Left lung (tissue), 10 donors: ENCODE measurements around the gene GLTPD2. TPM values are rescaled to one million over a fixed set of nuclear protein-coding genes. Genes with fewer than 3 reads are reported as not detected.

Experiments used
- ATAC-seq: fragments of 200-7000 bp; cut with Tn5 transposase; one replicate; pipeline ENCODE4 v1.9.1; 2020; ENCODE audit warnings: moderate library complexity
- DNase-seq, 4 donors: peaks; one replicate each; pipeline ENCODE4 v3.0.0-alpha.2; 2013 to 2020
- H3K27ac ChIP-seq, 2 donors: fragments of 200-600 bp; sonication (generic) in 1 of 2; one replicate each; pipeline versions ENCODE4 v1.5.0 to v1.8.0; 2020 to 2021
- H3K27me3 ChIP-seq, 2 donors: fragments of 200-600 bp; sonication (generic) in 1 of 2; one replicate each; pipeline versions ENCODE4 v1.5.0 to v1.8.0; 2020 to 2021
- H3K36me3 ChIP-seq, 2 donors: fragments of 200-600 bp; sonication (generic) in 1 of 2; one replicate each; pipeline versions ENCODE4 v1.5.0 to v1.8.0; 2020 to 2021
- H3K4me1 ChIP-seq, 2 donors: fragments of 200-600 bp; one replicate each; pipeline ENCODE4 v1.8.0; 2021
- H3K4me3 ChIP-seq, 2 donors: fragments of 200-600 bp; sonication (generic) in 1 of 2; one replicate each; pipeline versions ENCODE4 v1.5.0 to v1.8.0; 2020 to 2021; ENCODE audit warnings: mild to moderate bottlenecking in 1 of 2
- H3K9me3 ChIP-seq, 2 donors: fragments of 200-600 bp; sonication (generic) in 1 of 2; one replicate each; pipeline versions ENCODE4 v1.5.0 to v1.8.0; 2020 to 2021
- CTCF ChIP-seq, 2 donors: fragments of 200-600 bp; sonication (generic) in 1 of 2; IDR thresholded peaks; one replicate each; pipeline versions ENCODE4 v1.5.0 to v1.8.0; 2021; ENCODE audit warnings: antibody characterized with exemption in 2 of 2
- intact Hi-C, 2 donors: fragments of 100-400 bp; cut with DNase I; formaldehyde crosslinking; loops; one replicate each; pipeline versions ENCODE4 v1.11.2 to v1.14.2; 2022
- polyA plus RNA-seq, 6 donors: library from polyadenylated mRNA; unstranded; fragments of 120-200 nt; gene quantifications; one replicate each; pipeline ENCODE4 v1.2.1, GENCODE V29; 2013; ENCODE audit not compliant: insufficient read length in 6 of 6
- total RNA-seq, 2 donors: library from RNA; stranded (reverse); fragmentation: NEBNext Ultra II Directional; extraction: Animal tissue kit (Norgen Biotek cat#: 25700); gene quantifications; one replicate each; pipeline ENCODE4 v1.2.1, GENCODE V29; 2021
- donor health status: DM: no; HTN: yes; CAD: no.
- donor health status: DM: no; HTN: no; CAD: no.

The GLTPD2 gene
- total and polyA plus RNA-seq, 8 donors = 0.59 to 1.5 (median 0.99) TPM; not detected in 2

DNA sequence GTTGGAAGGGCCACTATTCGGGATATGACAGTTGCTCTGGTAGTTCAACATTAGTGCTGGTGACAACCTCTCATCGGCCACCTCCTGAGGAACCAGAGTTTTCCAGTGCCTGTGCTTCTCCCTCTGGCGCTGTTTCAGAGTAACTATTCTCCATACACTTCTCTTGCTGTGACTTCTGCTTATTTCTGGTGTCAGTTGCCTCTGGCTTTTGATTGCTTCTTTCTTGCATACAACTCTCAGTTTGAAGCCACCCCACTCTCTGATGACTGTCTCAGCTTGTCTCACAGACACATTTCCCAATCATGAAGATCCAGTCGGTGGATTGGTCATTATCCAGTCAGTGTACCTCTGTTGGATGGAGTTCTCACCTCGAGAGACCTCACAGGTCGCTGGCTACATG, 20.5 kb upstream of the GLTPD2 start:
- no peak for TF ChIP-seq CTCF (IDR thresholded peaks at IDR 0.05)
- peaks cover 0 to 57% of the 10 kb centered on the region in 2 donors for H3K4me1 ChIP-seq
- H3K4me3 ChIP-seq = no peak overlapping the region
- ATAC-seq = peak; percentile 12
- H3K36me3 ChIP-seq = no peaks in the 10 kb centered on the region
- intact Hi-C loops = no loop called here
- H3K27me3 ChIP-seq = peaks cover 0 to 18% of the 10 kb centered on the region in 2 donors
- no peaks in the 10 kb centered on the region for H3K9me3 ChIP-seq
- peak overlapping the region in 1 of 2 donors; percentile 61 for H3K27ac ChIP-seq
- DNase-seq = no peak

GRCh38 chr17:4769628-4770027, 19.1 kb upstream of the GLTPD2 start:
- Histone ChIP-seq H3K9me3 (no peaks in the 10 kb centered on the region), H3K36me3 (no peaks in the 10 kb centered on the region), H3K27ac (peak overlapping the region in 1 of 2 donors; percentile 57), H3K4me1 (peaks cover 0 to 47% of the 10 kb centered on the region in 2 donors), H3K27me3 (peaks cover 0 to 28% of the 10 kb centered on the region in 2 donors), H3K4me3 (no peak overlapping the region)
- intact Hi-C loops = no loop called here
- ATAC-seq (no peak), DNase-seq (no peak)
- TF ChIP-seq CTCF (IDR thresholded peaks at IDR 0.05) = no peak

DNA sequence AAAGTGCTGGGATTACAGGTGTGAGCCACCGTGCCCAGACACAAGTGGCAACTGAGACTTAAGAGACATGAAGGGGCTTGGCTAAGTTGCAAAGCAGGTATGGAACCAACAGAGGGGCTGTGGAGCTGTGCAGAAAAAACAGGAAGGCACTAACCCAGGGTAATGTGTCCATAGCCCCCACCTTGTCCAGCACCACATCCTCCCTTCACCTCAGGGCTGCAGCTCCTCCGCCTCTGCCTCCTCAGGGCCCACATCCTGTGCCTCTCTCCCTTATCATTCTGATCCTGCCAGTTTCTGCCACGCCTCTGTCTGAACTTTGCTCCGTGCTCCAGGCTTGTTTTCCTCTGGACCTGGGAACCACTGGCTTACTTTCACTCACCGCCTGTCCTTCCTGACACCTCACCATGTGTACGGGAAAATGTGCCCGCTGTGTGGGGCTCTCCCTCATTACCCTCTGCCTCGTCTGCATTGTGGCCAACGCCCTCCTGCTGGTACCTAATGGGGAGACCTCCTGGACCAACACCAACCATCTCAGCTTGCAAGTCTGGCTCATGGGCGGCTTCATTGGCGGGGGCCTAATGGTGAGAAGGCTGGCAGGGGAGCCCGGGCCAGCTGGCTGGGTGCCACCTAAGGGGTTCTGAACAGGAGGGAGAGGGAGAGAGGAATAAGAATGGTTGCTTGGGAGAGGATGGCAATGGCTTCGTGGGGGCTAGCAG, 17.1 kb upstream of the GLTPD2 start, which contains the start of gene TM4SF5:
TM4SF5 (plus strand) TSS at position 368 of the 716 bp plus-strand sequence; CDS start at position 405, 37 bp downstream.
- DNase-seq (no peak), ATAC-seq (no peak)
- Histone ChIP-seq H3K27ac (no peak within 1 kb of the TSS), H3K36me3 (no peaks in the 10 kb centered on the region), H3K4me1 (peaks cover 0 to 26% of the 10 kb centered on the region in 2 donors), H3K9me3 (no peaks in the 10 kb centered on the region), H3K27me3 (peaks cover 0 to 37% of the 10 kb centered on the region in 2 donors), H3K4me3 (no peak within 1 kb of the TSS)
- intact Hi-C loops = no loop called here
- no peak for TF ChIP-seq CTCF (IDR thresholded peaks at IDR 0.05)

DNA sequence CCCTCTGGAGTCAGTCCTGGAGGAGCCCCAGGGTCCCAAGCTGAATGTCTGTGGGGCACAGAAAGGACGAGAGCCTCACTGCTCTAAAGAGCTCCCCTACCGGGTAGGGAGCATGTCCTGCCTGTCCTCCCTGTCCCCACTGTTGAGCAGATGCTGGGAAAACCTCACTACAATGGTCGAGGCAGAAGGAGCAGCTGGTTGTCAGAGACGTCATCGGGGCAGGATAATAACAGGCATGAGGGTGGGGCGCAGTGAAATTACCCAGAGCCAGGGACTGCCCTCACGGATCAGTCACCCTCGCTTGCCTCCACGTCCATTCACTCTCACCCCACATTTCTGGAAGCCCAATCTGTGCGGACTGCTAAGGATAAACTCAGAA, 16.5 kb upstream of the GLTPD2 start:
- H3K4me3 ChIP-seq = no peak overlapping the region
- DNase-seq = no peak
- peaks cover 0 to 37% of the 10 kb centered on the region in 2 donors for H3K27me3 ChIP-seq
- H3K27ac ChIP-seq = no peak overlapping the region
- H3K36me3 ChIP-seq = no peaks in the 10 kb centered on the region
- no peak for TF ChIP-seq CTCF (IDR thresholded peaks at IDR 0.05)
- intact Hi-C loops = no loop called here
- H3K4me1 ChIP-seq = peaks cover 0 to 25% of the 10 kb centered on the region in 2 donors
- H3K9me3 ChIP-seq = no peaks in the 10 kb centered on the region
- no peak for ATAC-seq

GRCh38 chr17:4777969-4778760, 10.6 kb upstream of the GLTPD2 start:
- Histone ChIP-seq H3K9me3 (no peaks in the 10 kb centered on the region), H3K4me3 (no peak overlapping the region), H3K27me3 (peaks cover 11 to 65% of the 10 kb centered on the region in 2 donors), H3K27ac (no peak overlapping the region), H3K4me1 (no peaks in the 10 kb centered on the region), H3K36me3 (no peaks in the 10 kb centered on the region)
- intact Hi-C loops = no loop called here
- DNase-seq (peak in 1 of 4 donors; percentile 5), ATAC-seq (no peak)
- no peak for TF ChIP-seq CTCF (IDR thresholded peaks at IDR 0.05)
